ENCODE measurements around the gene CCT4. TPM values are rescaled to one million over a fixed set of nuclear protein-coding genes. Genes with fewer than 3 reads are reported as not detected.
"Not testable (repeated sequence)": the region's sequence is repeated elsewhere in the genome, so short reads cannot be mapped to it uniquely, and the experiment has no call there.

Gene CCT4
- total RNA-seq = 100 to 1,000 TPM; 136 to 138 TPM

DNA sequence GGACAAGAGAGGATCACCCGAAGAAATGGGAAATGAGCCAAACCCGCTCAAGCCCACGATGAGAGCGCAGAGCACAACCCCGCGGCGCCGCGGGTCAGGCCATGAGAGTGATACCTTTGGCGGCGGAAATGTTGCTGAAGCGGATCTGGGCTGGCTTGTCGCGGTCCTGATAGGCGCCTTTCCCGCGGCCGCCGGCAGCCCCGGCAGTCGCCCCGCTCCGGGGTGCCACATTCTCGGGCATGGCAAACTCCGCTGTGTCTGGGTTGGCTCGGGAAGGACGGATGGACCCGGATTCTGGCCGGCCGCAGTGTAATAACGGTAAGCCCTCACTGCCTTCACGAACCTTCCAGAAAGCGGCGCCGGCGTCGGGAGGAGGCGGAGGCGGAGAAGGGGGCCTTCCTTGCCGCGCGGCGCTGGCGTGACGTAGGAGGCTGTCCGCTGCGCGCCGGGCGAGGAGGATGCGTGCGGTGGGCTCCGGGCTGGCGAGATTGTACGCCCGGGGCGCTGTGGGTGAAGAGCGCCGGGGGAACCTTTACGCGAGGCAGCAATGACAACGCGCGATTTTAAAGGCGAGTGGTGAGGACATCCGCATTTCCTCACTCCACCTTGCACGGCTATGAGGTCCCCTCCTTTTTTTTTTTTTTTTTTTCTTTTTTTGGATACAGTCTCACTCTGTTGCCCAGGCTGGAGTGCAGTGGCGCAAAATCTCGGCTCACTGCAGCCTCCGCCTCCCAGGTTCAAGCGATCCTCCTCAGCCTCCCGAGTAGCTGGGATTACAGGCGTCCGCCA lies at the start of gene CCT4:
TSS of gene CCT4 (minus strand) at position 390 of the 789 bp plus-strand sequence. CDS start at position 241, 149 bp downstream.
- peaks cover 24% of the 10 kb centered on the region for H3K36me3 Mint-ChIP-seq (ENCODE audit: low read depth)
- ChIA-PET CTCF (no interaction called here), POLR2A (no interaction called here)
- H3K4me1 Mint-ChIP-seq = peaks cover 25% of the 10 kb centered on the region
- no peaks in the 10 kb centered on the region for H3K27me3 Mint-ChIP-seq
- peak within 1 kb of the TSS; percentile 97 for H3K4me3 Mint-ChIP-seq
- H3K27ac Mint-ChIP-seq = peak within 1 kb of the TSS; percentile 99
- peak; percentile 88 for DNase-seq
- H3K9me3 Mint-ChIP-seq = no peaks in the 10 kb centered on the region

- no peak overlapping the region for H3K4me3 Mint-ChIP-seq
- POLR2A ChIA-PET = no interaction called here
- CTCF ChIA-PET = interaction anchor here (1.1 kb wide), 1 partner anchor 28 kb away, joined by 3 read pairs; no protein-coding TSS in a partner anchor
- no peak for DNase-seq
- H3K4me1 Mint-ChIP-seq = no peaks in the 10 kb centered on the region
- H3K27me3 Mint-ChIP-seq = no peaks in the 10 kb centered on the region
- H3K27ac Mint-ChIP-seq = no peak overlapping the region
- no peaks in the 10 kb centered on the region for H3K36me3 Mint-ChIP-seq (ENCODE audit: low read depth)
- H3K9me3 Mint-ChIP-seq = no peaks in the 10 kb centered on the region
Measured at GRCh38 chr2:61937886-61938285, 49.4 kb upstream of the CCT4 start.

DNA sequence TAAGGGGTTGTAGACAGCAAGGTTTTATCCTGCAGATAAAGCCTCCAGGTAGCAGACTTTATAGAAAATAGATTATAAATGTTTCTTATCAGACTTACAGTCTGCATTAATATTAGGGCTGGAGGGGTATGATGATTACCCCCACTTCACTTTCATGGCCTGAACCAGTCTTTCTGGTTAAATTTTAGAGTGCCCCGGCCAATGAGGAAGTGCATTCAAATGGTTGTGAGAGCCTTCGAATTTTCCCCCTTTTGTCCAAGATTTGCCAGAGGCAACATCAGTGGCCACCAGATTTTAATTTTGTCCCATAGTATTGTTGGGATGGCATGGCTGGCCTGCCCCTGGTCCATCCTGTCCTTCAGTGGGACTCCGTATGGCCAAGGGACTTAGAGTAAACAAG lies 48.6 kb upstream of the CCT4 start:
- POLR2A ChIA-PET = no interaction called here
- no peaks in the 10 kb centered on the region for H3K27me3 Mint-ChIP-seq
- CTCF ChIA-PET = no interaction called here
- H3K4me3 Mint-ChIP-seq = no peak overlapping the region
- no peak overlapping the region for H3K27ac Mint-ChIP-seq
- H3K4me1 Mint-ChIP-seq = no peaks in the 10 kb centered on the region
- H3K9me3 Mint-ChIP-seq = no peaks in the 10 kb centered on the region
- no peak for DNase-seq
- no peaks in the 10 kb centered on the region for H3K36me3 Mint-ChIP-seq (ENCODE audit: low read depth)

- H3K36me3 Mint-ChIP-seq (ENCODE audit: low read depth) = no peaks in the 10 kb centered on the region
- no peak overlapping the region for H3K4me3 Mint-ChIP-seq
- H3K4me1 Mint-ChIP-seq = no peaks in the 10 kb centered on the region
- no peaks in the 10 kb centered on the region for H3K9me3 Mint-ChIP-seq
- ChIA-PET CTCF (no interaction called here), POLR2A (no interaction called here)
- H3K27ac Mint-ChIP-seq = no peak overlapping the region
- H3K27me3 Mint-ChIP-seq = no peaks in the 10 kb centered on the region
- DNase-seq = no peak
Measured at GRCh38 chr2:61928826-61929461, 40.5 kb upstream of the CCT4 start.

DNA sequence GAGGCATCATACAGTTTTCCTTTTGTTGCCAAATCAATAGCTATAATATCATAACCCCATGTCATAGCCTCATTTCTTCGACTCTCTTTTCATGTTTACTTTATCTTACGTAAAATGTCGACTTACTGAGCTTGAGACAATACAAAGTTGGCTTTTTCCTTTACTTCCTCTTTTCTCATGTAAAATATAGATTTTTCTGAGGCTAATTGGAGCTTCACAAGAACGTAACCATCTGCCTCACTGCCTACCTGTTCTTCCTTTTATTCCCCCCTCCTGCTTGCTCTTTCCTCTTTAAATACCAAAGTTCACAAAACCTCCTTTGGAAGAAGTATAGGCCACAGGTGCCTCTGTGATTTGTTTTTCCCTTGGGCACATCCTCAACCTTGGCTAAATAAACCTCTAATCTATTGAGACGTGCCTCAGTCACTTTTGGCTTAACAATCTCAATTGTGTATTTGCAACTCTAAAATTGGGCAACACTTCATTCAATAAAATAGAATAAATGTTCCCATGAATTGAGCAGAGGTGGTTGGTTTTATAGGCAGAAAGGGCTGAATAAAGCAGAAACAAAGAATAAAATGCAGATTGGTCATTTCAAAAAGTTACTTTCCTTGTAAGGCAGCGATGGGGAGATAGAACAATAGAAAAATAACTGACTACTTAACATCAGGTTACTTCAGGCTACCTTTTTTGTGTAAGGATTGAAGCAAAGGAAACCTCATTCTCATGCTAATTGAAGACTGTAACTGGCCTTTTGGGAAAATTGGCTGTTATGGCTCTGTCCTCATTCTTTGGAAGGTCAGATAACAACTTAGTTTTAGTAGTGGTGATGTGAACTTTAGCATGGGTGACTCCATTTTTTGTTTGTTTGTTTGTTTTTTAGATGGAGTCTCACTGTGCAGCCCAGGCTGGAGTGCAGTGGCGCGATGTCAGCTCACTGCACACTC lies 38.3 kb upstream of the CCT4 start:
- Mint-ChIP-seq H3K9me3 (no peaks in the 10 kb centered on the region), H3K4me1 (no peaks in the 10 kb centered on the region), H3K4me3 (no peak overlapping the region), H3K27ac (no peak overlapping the region), H3K27me3 (no peaks in the 10 kb centered on the region), H3K36me3 (ENCODE audit: low read depth) (no peaks in the 10 kb centered on the region)
- CTCF ChIA-PET = interaction anchor here (0.5 kb wide), 1 partner anchor 401 kb away, joined by 4 read pairs; no protein-coding TSS in a partner anchor
- POLR2A ChIA-PET = no interaction called here
- DNase-seq = no peak

DNA sequence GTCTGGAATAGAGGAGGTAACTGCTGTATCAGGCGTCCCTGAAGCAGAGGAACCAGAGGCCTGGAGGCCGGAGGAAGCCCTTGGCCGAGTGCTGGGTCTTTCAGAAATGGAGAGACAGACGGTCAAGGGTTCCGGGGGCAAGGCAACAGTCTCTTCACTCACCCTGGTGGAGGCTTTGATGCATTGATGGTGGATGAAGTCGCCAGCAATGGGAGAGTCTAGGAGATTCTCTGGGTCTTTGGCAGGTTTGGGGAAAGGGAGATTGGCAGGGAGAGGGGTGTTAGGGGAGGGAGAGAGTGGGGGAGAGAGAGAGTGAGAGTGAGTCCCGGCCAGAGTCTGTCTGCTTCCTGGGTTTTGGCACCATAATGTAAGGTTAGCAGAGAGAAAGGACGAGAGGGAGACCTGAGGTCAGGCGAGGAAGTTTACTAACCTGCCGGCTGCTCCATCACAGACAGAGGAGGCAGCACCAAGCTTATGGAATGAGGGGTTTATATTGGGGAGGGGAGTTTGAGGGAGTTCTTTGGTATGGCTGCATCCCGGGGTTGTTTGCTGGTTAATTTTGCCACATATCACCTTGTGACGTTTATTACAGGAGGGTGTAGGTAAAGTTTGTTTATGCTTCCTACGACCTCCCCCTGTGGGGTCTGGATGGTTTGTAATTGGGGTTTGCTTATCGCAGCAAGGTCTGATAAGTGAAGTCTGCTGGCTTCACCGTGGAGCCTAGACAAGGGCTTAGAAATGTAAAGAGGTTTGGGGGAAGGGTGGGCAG lies 36.6 kb upstream of the CCT4 start:
- ChIA-PET CTCF (no interaction called here), POLR2A (no interaction called here)
- Mint-ChIP-seq H3K9me3 (no peaks in the 10 kb centered on the region), H3K27me3 (no peaks in the 10 kb centered on the region), H3K4me1 (no peaks in the 10 kb centered on the region), H3K27ac (no peak overlapping the region), H3K36me3 (ENCODE audit: low read depth) (no peaks in the 10 kb centered on the region), H3K4me3 (no peak overlapping the region)
- no peak for DNase-seq

GRCh38 chr2:61922714-61923113 lies 34.3 kb upstream of the CCT4 start:
- no peaks in the 10 kb centered on the region for H3K9me3 Mint-ChIP-seq
- H3K4me3 Mint-ChIP-seq = no peak overlapping the region
- H3K27ac Mint-ChIP-seq = no peak overlapping the region
- no peak for DNase-seq
- H3K4me1 Mint-ChIP-seq = no peaks in the 10 kb centered on the region
- POLR2A ChIA-PET = no interaction called here
- no peaks in the 10 kb centered on the region for H3K36me3 Mint-ChIP-seq (ENCODE audit: low read depth)
- H3K27me3 Mint-ChIP-seq = no peaks in the 10 kb centered on the region
- CTCF ChIA-PET = interaction anchor here (1.0 kb wide), 1 partner anchor 10 kb away, joined by 3 read pairs; no protein-coding TSS in a partner anchor

DNA sequence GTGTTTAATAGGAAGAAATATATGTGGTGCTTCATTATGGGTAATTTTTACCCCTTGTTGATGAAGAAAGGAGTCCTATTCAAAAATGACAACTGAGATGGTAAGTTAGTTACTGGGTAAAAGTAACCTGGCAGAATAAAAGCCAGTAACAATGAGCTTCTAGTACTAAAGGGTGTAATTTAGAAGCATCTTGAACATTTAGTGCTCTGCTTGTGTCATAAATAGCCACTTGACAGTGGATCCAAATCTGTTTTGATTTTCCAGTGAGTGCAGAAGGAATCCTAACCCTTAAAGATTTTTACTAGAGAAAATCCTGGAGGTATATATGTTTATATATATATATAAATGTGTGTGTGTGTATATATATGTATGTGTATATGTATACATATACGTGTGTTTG lies 32.1 kb upstream of the CCT4 start:
- H3K27ac Mint-ChIP-seq = no peak overlapping the region
- ChIA-PET POLR2A (no interaction called here), CTCF (no interaction called here)
- no peak overlapping the region for H3K4me3 Mint-ChIP-seq
- no peaks in the 10 kb centered on the region for H3K36me3 Mint-ChIP-seq (ENCODE audit: low read depth)
- no peaks in the 10 kb centered on the region for H3K4me1 Mint-ChIP-seq
- H3K9me3 Mint-ChIP-seq = no peaks in the 10 kb centered on the region
- no peak for DNase-seq
- H3K27me3 Mint-ChIP-seq = no peaks in the 10 kb centered on the region

GRCh38 chr2:61914794-61915193 lies 26.3 kb upstream of the CCT4 start:
- H3K4me1 Mint-ChIP-seq; H3K36me3 Mint-ChIP-seq (ENCODE audit: low read depth); H3K27ac Mint-ChIP-seq; POLR2A ChIA-PET; H3K27me3 Mint-ChIP-seq; H3K9me3 Mint-ChIP-seq; DNase-seq; CTCF ChIA-PET; H3K4me3 Mint-ChIP-seq: not testable (repeated sequence)

DNA sequence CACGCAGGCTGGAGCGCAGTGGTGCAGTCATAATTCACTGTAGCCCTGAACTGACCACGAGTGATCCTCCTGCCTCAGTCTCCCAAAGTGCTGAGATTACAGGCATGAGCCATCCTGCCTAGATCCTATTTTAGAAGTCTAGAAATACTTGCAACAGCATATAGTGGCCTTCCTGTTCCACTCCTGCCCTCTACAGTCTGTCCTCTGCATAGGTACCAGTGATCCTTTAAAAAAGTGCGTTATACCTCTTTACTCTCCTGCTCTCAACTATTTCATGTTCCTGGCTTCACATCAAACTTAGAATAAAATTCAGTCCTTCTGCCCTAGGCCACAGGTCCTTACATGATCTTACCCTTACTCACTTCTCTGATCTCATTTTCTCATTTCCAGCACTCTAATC lies 23.1 kb upstream of the CCT4 start:
- Mint-ChIP-seq H3K9me3 (no peaks in the 10 kb centered on the region), H3K4me1 (peaks cover 13% of the 10 kb centered on the region), H3K27me3 (no peaks in the 10 kb centered on the region), H3K36me3 (ENCODE audit: low read depth) (no peaks in the 10 kb centered on the region), H3K27ac (no peak overlapping the region), H3K4me3 (no peak overlapping the region)
- POLR2A ChIA-PET = no interaction called here
- CTCF ChIA-PET = no interaction called here
- DNase-seq = no peak

DNA sequence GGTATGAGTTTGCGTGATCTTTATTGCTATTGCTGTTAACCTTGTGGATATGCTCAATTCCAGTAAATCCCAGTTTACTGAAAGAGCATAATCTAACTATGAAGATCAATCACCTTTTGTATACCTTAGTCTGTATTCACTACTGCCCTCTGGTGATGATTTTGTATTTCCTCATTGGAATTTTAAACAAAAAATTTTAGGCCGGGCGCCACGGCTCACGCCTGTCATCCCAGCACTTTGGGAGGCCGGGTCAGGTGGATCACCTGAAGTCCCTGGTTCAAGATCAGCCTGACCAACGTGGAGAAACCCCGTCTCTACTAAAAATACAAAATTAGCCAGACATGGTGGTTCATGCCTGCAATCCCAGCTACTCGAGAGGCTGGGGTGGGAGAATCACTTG lies 22.1 kb upstream of the CCT4 start:
- ChIA-PET CTCF (interaction anchor here (0.5 to 0.7 kb wide), 2 partner anchors 903 to 1585 kb away, joined by 3 read pairs; no protein-coding TSS in a partner anchor), POLR2A (no interaction called here)
- H3K4me3 Mint-ChIP-seq = no peak overlapping the region
- H3K27ac Mint-ChIP-seq = no peak overlapping the region
- no peaks in the 10 kb centered on the region for H3K9me3 Mint-ChIP-seq
- no peak for DNase-seq
- H3K36me3 Mint-ChIP-seq (ENCODE audit: low read depth) = no peaks in the 10 kb centered on the region
- no peaks in the 10 kb centered on the region for H3K27me3 Mint-ChIP-seq
- H3K4me1 Mint-ChIP-seq = peaks cover 16% of the 10 kb centered on the region

GRCh38 chr2:61909116-61909515 lies 20.7 kb upstream of the CCT4 start:
- H3K27ac Mint-ChIP-seq = no peak overlapping the region
- CTCF ChIA-PET = no interaction called here

More at GRCh38 chr2:61909116-61909515, 20.7 kb upstream of the CCT4 start:
- H3K4me3 Mint-ChIP-seq = no peak overlapping the region
- H3K9me3 Mint-ChIP-seq = no peaks in the 10 kb centered on the region
- H3K36me3 Mint-ChIP-seq (ENCODE audit: low read depth) = no peaks in the 10 kb centered on the region
- DNase-seq = no peak
- H3K4me1 Mint-ChIP-seq = peaks cover 25% of the 10 kb centered on the region
- POLR2A ChIA-PET = no interaction called here
- H3K27me3 Mint-ChIP-seq = no peaks in the 10 kb centered on the region

All from activated CD4-positive, alpha-beta T cell treated with anti-CD3 and anti-CD28 coated beads, Interleukin-2, amount 10 ng/mL, durations not matched to agents 7 days and 5 days (primary cell).